K562 (cell line): ENCODE results near the gene CRHR2. TPM values are rescaled to one million over a fixed set of nuclear protein-coding genes. Genes with fewer than 3 reads are reported as not detected.

Source experiments
- ATAC-seq: fragments of 200-7000 bp; cut with Tn5 transposase; 3 replicates; pipeline ENCODE4 v1.9.1; 2020; ENCODE audit warnings: moderate library complexity
- BruUV-seq: library from RNA; stranded (reverse); fragments of 400-500 nt; replicated peaks from 2 replicates; lab custom pipeline; 2021; lab: Mats Ljungman, UMichigan
- CTCF ChIA-PET: fragments of 300-600 bp; formaldehyde crosslinking; extraction: SDS; loops from one replicate; lab custom pipeline; 2021; ENCODE audit warnings: low intra/inter-chr PET ratio; lab: Yijun Ruan, JAX
- POLR2A ChIA-PET: fragments of 300-600, 350-650 bp; sonication (Branson Sonifier 250); formaldehyde crosslinking; extraction: SDS; loops from one replicate; lab custom pipeline; 2021; ENCODE audit warnings: antibody characterized with exemption, inconsistent platforms; lab: Yijun Ruan, JAX
- DNase-seq, 4 experiments: peaks; one replicate each; pipeline versions ENCODE4 v3.0.0 to v3.0.0-alpha.2; 2011 to 2018; ENCODE audit warnings: low spot score in 3 of 4, mixed read lengths in 3 of 4; ENCODE audit errors: extremely low read depth in 1 of 4
- FAIRE-seq: peaks from 2 replicates; lab custom pipeline; 2011; peaks lifted over from hg19 to GRCh38; lab: Jason Lieb, UNC
- H2AFZ ChIP-seq: 2 replicates; pipeline ENCODE4 v1.6.0; 2011; ENCODE audit warnings: low read depth, low read length, control low read depth, inconsistent platforms
- H3K27ac ChIP-seq: fragments of 200-600 bp; 3 replicates; pipeline ENCODE4 v1.8.0; 2011; ENCODE audit warnings: low read depth, mild to moderate bottlenecking, control low read depth, inconsistent platforms, low read length, moderate library complexity, mixed read lengths; ENCODE audit errors: extremely low read depth
- H3K27me3 ChIP-seq, 2 experiments: fragments of 300-600 bp in 1 of 2; 2 replicates in 1 of 2; 3 replicates in 1 of 2; pipeline versions ENCODE4 v1.6.0 to v1.8.0; 2011; ENCODE audit warnings: inconsistent platforms in 2 of 2, low read length in 2 of 2, mild to moderate bottlenecking in 1 of 2, mixed read lengths in 1 of 2, moderate library complexity in 1 of 2; ENCODE audit not compliant: control insufficient read depth in 2 of 2, insufficient read depth in 2 of 2
- H3K36me3 ChIP-seq: fragments of 300-600 bp; 3 replicates; pipeline ENCODE4 v1.8.0; 2011; ENCODE audit warnings: mild to moderate bottlenecking, low read length, inconsistent platforms; ENCODE audit not compliant: control insufficient read depth, insufficient read depth
- H3K4me1 ChIP-seq, 2 experiments: fragments of 200-600 bp in 1 of 2; replicated peaks in 1 of 2; 2 replicates in 1 of 2; 3 replicates in 1 of 2; pipeline versions ENCODE4 v1.5.1 to v1.8.0; 2011; ENCODE audit warnings: inconsistent platforms in 2 of 2, low read length in 2 of 2, mild to moderate bottlenecking in 1 of 2, mixed read lengths in 1 of 2, moderate library complexity in 1 of 2; ENCODE audit not compliant: control insufficient read depth in 2 of 2, insufficient read depth in 2 of 2
- H3K4me2 ChIP-seq: 2 replicates; pipeline ENCODE4 v1.6.1; 2011; ENCODE audit warnings: low read length, control low read depth, inconsistent platforms, mixed read lengths; ENCODE audit not compliant: insufficient read depth
- H3K4me3 ChIP-seq: fragments of 200-600 bp; sonication (generic), shearing (Covaris generic); 2 replicates; pipeline ENCODE4 v1.5.1; 2016; ENCODE audit warnings: control low read depth, inconsistent platforms
- H3K79me2 ChIP-seq: fragments of 200-600 bp; 3 replicates; pipeline ENCODE4 v1.8.0; 2011; ENCODE audit warnings: low read length, inconsistent platforms; ENCODE audit not compliant: control insufficient read depth, insufficient read depth
- H3K9ac ChIP-seq, 2 experiments: 2 replicates each; pipeline versions ENCODE4 v1.6.0 to v1.6.1; 2011; ENCODE audit warnings: low read depth in 2 of 2, low read length in 2 of 2, control low read depth in 1 of 2, inconsistent platforms in 1 of 2, mild to moderate bottlenecking in 1 of 2, mixed read lengths in 1 of 2; ENCODE audit not compliant: insufficient read depth in 1 of 2
- H3K9me1 ChIP-seq: one replicate; pipeline ENCODE4 v1.6.0; 2011; ENCODE audit warnings: inconsistent platforms, mild to moderate bottlenecking, low read length, moderate library complexity; ENCODE audit not compliant: control insufficient read depth, insufficient read depth
- H3K9me3 ChIP-seq: replicated peaks from 2 replicates; pipeline ENCODE4 v1.5.1; 2011; ENCODE audit warnings: low read depth, low read length, inconsistent platforms; ENCODE audit not compliant: control insufficient read depth, insufficient read depth
- H4K20me1 ChIP-seq: replicated peaks from 2 replicates; pipeline ENCODE4 v1.6.1; 2011; ENCODE audit warnings: low read length, inconsistent platforms, mixed read lengths; ENCODE audit not compliant: control insufficient read depth, insufficient read depth
- DMBX1 ChIP-seq: fragments of 250-450 bp; sonication (Bioruptor Pico); IDR thresholded peaks from 2 replicates; pipeline ENCODE4 v1.8.0; 2022; ENCODE audit warnings: inconsistent platforms, mild to moderate bottlenecking, moderate library complexity, borderline replicate concordance
- GABPB1 ChIP-seq: sonication (generic); formaldehyde crosslinking; IDR thresholded peaks from 2 replicates; pipeline ENCODE4 v1.8.0; 2022; ENCODE audit warnings: mild to moderate bottlenecking, missing genetic modification reagents
- PHB ChIP-seq: fragments of 250-450 bp; sonication (Bioruptor Pico); IDR thresholded peaks from 2 replicates; pipeline ENCODE4 v1.5.0; 2021
- POLR2H ChIP-seq: IDR thresholded peaks from 2 replicates; pipeline ENCODE4 v1.6.1; 2016; ENCODE audit warnings: missing genetic modification characterization, low read depth, mild to moderate bottlenecking, control low read depth, missing compliant biosample characterization, moderate library complexity
- PYGO2 ChIP-seq: fragments of 450-650 bp; IDR thresholded peaks from 2 replicates; pipeline ENCODE4 v1.6.1; 2016; ENCODE audit warnings: mild to moderate bottlenecking, missing genetic modification characterization, moderate library complexity, missing compliant biosample characterization
- RUNX1 ChIP-seq: sonication (generic); IDR thresholded peaks from 2 replicates; pipeline ENCODE4 v1.6.1; 2016; ENCODE audit warnings: antibody characterized with exemption, low read depth
- TFE3 ChIP-seq: fragments of 450-650 bp; formaldehyde crosslinking; IDR thresholded peaks from 2 replicates; pipeline ENCODE4 v1.4.0; 2020; ENCODE audit warnings: mild to moderate bottlenecking, mixed read lengths
- ZNF311 ChIP-seq: fragments of 250-450 bp; sonication (Bioruptor Pico); IDR thresholded peaks from 2 replicates; pipeline ENCODE4 v1.4.0; 2020; ENCODE audit warnings: mild to moderate bottlenecking, moderate library complexity
- ZNF384 ChIP-seq: IDR thresholded peaks from 2 replicates; pipeline ENCODE4 v1.6.1; 2012; ENCODE audit warnings: low read depth, low read length, improper control_type of control experiment
- WGBS: fragments of 100-300 bp; shearing (Covaris generic); methylation state at CpG from one replicate; pipeline ENCODE4 v1.1.6; 2016; ENCODE audit warnings: low coverage, mixed read lengths; ENCODE audit not compliant: insufficient coverage; ENCODE audit errors: missing lambda C conversion rate; 5-methylcytosine and 5-hydroxymethylcytosine counted together
- in situ Hi-C: fragments of 300-500 bp; cut with MboI; formaldehyde crosslinking; loops from 4 replicates; pipeline ENCODE4 v1.15.0; 2018; ENCODE audit warnings: inconsistent platforms, mixed read lengths
- intact Hi-C: fragments of 100-400 bp; cut with micrococcal nuclease; formaldehyde crosslinking; loops from 2 replicates; pipeline ENCODE4 v1.14.2; 2022
- polyA plus RNA-seq, 8 experiments: library from polyadenylated mRNA; depleted of rRNA in 4 of 8; stranded (reverse) in 5 of 8; unstranded in 3 of 8; fragments of >200 nt; fragmentation: Nextera tagmentation in 2 of 8; fragmentation: Illumina TruSeq in 1 of 8; extraction: Ambion mirVana in 2 of 8; extraction: Trizol in 1 of 8; gene quantifications; 2 replicates each; pipeline versions ENCODE4 v1.2.1 to v1.2.3, GENCODE V29; 2011 to 2014; ENCODE audit warnings: inconsistent platforms in 1 of 8, missing spikeins in 1 of 8
- total RNA-seq, 7 experiments: library from RNA; depleted of rRNA in 6 of 7; stranded (reverse); fragments of >200 nt in 6 of 7; fragmentation: Illumina TruSeq in 2 of 7; extraction: Trizol in 2 of 7; gene quantifications; 2 replicates each; pipeline versions ENCODE4 v1.2.1 to v1.2.3, GENCODE V29; 2011 to 2021; ENCODE audit warnings: low replicate concordance in 1 of 7

The CRHR2 gene
- total and polyA plus RNA-seq, 9 of the 15 experiments (the other 6 are each of a cell fraction or from before 2014, with no cell fraction given) = not detected

- CTCF ChIA-PET = no interaction called here
- intact Hi-C loops = no loop called here
- ATAC-seq (no peak), FAIRE-seq (no peak), DNase-seq (no peak)
- Histone ChIP-seq H3K9ac (no peak overlapping the region), H4K20me1 (peaks cover 3% of the 10 kb centered on the region; the same call in 1 of the 2 replicates), H3K9me1 (no peaks in the 10 kb centered on the region), H3K4me2 (no peak overlapping the region), H3K9me3 (no peaks in the 10 kb centered on the region), H3K27ac (no peak overlapping the region), H3K27me3 (no peaks in the 10 kb centered on the region), H2AFZ (no peak overlapping the region), H3K4me3 (no peak overlapping the region), H3K36me3 (peaks cover 80% of the 10 kb centered on the region), H3K4me1 (no peaks in the 10 kb centered on the region), H3K79me2 (no peaks in the 10 kb centered on the region; the same call in 2 of the 3 replicates)
- in situ Hi-C loops = no loop called here
- BruUV-seq = no TSS peak
- POLR2A ChIA-PET = interaction anchor here (1.1 to 1.4 kb wide), 2 partner anchors 9 to 26 kb away, joined by 3 to 5 read pairs; no protein-coding TSS in a partner anchor
- TF ChIP-seq ZNF311 (no peak), PYGO2 (tag) (no peak), POLR2H (tag) (no peak), TFE3 (CRISPR knock-in tag) (no peak), GABPB1 (CRISPR knock-in tag) (no peak), RUNX1 (no peak), ZNF384 (no peak), PHB (no peak), DMBX1 (no peak)
- WGBS = 79% methylated on average over 3 of the region's 3 CpGs
Measured at GRCh38 chr7:30633223-30633622, 49.0 kb downstream of the CRHR2 start.
